ENCODE measurements around the gene TMEM175. TPM values are rescaled to one million over a fixed set of nuclear protein-coding genes. Genes with fewer than 3 reads are reported as not detected.

TMEM175 gene
- total and polyA plus RNA-seq, 2 of the 4 experiments (the other 2 are of a cell fraction), result 7.7 to 41.9 TPM

- Histone ChIP-seq H4K20me1 (ENCODE audit: insufficient read depth, low read length) (peaks cover 64% of the 10 kb centered on the region), H2AK5ac (ENCODE audit: low read depth, low read length) (no peak overlapping the region), H3K14ac (replicated peaks; ENCODE audit: low read depth, low read length) (no peak overlapping the region), H2AFZ (replicated peaks; ENCODE audit: low read length, poor library complexity) (no peak overlapping the region), H3K36me3 (ENCODE audit: control insufficient read depth, insufficient read depth, low read length) (peaks cover 20% of the 10 kb centered on the region), H3K56ac (ENCODE audit: extremely low read depth, insufficient read depth, low read length) (no peak overlapping the region), H3K9me3 (ENCODE audit: control insufficient read depth, insufficient read depth, low read length) (no peaks in the 10 kb centered on the region), H3K9ac (ENCODE audit: low read depth, low read length) (no peak overlapping the region), H4K91ac (ENCODE audit: insufficient read depth, low read depth, low read length) (no peak overlapping the region), H3K4me1 (ENCODE audit: control insufficient read depth, insufficient read depth, low read length) (peaks cover 5% of the 10 kb centered on the region; the same call in 1 of the 2 replicates), H2AK9ac (replicated peaks; ENCODE audit: low read depth, low read length, poor library complexity) (no peak overlapping the region), H3K4me2 (ENCODE audit: low read depth, low read length) (no peak overlapping the region), H3K9me1 (ENCODE audit: insufficient read depth, low read length) (peaks cover 7% of the 10 kb centered on the region; the same call in 1 of the 2 replicates), H3K27me3 (ENCODE audit: control insufficient read depth, insufficient read depth, low read length) (no peaks in the 10 kb centered on the region), H2BK5ac (ENCODE audit: low read depth, low read length, poor library complexity, severe bottlenecking) (no peak overlapping the region), H3K79me1 (ENCODE audit: low read depth in 1 of 2, low read length in 2 of 2) (peaks cover 22 to 72% of the 10 kb centered on the region in 2 experiments), H2BK15ac (ENCODE audit: low read depth, low read length) (no peak overlapping the region), H2BK20ac (ENCODE audit: low read depth, low read length) (no peak overlapping the region), H3K23ac (ENCODE audit: low read depth, low read length) (no peak overlapping the region), H3K4ac (ENCODE audit: low read depth, low read length) (no peak overlapping the region), H3K4me3 (ENCODE audit: insufficient read depth, low read depth, low read length) (no peak overlapping the region), H2BK120ac (ENCODE audit: low read depth, low read length) (no peak overlapping the region), H3K18ac (ENCODE audit: low read depth, low read length) (no peak overlapping the region), H4K5ac (ENCODE audit: low read depth, low read length) (no peak overlapping the region), H3K27ac (ENCODE audit: insufficient read depth, low read length) (no peak overlapping the region), H4K8ac (ENCODE audit: low read depth in 2 of 2, low read length in 2 of 2) (no peak overlapping the region)
- 95% methylated on average over 15 of the region's 26 CpGs; no CpG with 5 or more reads in 1 of the 2 experiments for WGBS, 2 experiments (ENCODE audit: extremely low coverage in 2 of 2, insufficient read length in 1 of 2)
- BruUV-seq (replicated peaks), result no TSS peak
- intact Hi-C loops (cut with micrococcal nuclease), result no loop called here
- POLR2A ChIA-PET (ENCODE audit: unreplicated experiment), result no interaction called here
- CTCF ChIA-PET, result no interaction called here
- dilution Hi-C loops (cut with HindIII; ENCODE audit: low sequenced_read_pairs, unreplicated experiment), result no loop called here
- ATAC-seq (ENCODE audit: low read depth) (no peak), DNase-seq (no peak)
- TF ChIP-seq BHLHE40 (IDR thresholded peaks at IDR 0.05; ENCODE audit: low read depth, low read length) (no peak), CEBPB (IDR thresholded peaks at IDR 0.05; ENCODE audit: low read depth, low read length) (no peak), MAFK (IDR thresholded peaks at IDR 0.05; ENCODE audit: low read depth, low read length) (no peak)
- in situ Hi-C loops (cut with MboI; ENCODE audit: low sequenced_read_pairs), result no loop called here
Observed at GRCh38 chr4:909131-909571, 23.1 kb upstream of the TMEM175 start.
